Measurements from ENCODE around the gene ZNF600.

The ZNF600 gene

DNA sequence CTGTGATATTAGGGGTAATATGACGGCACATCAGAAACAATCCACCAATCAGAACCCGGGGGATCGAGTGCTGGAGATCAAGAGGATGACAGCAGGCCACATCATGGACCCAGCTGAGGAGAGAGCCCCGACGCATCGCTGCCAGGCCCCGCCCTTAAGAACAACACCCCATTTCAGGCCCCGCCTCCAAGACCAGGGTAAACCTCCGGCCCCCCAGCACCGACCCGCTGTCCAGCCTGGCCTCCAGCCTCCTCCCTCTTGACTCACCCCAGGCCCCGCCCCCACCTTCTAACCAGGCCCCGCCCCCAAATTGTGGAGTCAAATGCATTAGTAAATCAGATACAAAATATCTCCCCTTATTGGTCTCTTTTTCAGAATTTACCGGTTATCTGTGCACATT is 47.0 kb downstream of the ZNF600 start:
- TF ChIP-seq TAF1 (IDR thresholded peaks at IDR 0.05; ENCODE audit: borderline replicate concordance, insufficient read depth, low read length): no peak
- TF ChIP-seq POLR2AphosphoS5 (IDR thresholded peaks at IDR 0.05; ENCODE audit: low read depth, low read length): no peak
- TF ChIP-seq, protein P1, sequence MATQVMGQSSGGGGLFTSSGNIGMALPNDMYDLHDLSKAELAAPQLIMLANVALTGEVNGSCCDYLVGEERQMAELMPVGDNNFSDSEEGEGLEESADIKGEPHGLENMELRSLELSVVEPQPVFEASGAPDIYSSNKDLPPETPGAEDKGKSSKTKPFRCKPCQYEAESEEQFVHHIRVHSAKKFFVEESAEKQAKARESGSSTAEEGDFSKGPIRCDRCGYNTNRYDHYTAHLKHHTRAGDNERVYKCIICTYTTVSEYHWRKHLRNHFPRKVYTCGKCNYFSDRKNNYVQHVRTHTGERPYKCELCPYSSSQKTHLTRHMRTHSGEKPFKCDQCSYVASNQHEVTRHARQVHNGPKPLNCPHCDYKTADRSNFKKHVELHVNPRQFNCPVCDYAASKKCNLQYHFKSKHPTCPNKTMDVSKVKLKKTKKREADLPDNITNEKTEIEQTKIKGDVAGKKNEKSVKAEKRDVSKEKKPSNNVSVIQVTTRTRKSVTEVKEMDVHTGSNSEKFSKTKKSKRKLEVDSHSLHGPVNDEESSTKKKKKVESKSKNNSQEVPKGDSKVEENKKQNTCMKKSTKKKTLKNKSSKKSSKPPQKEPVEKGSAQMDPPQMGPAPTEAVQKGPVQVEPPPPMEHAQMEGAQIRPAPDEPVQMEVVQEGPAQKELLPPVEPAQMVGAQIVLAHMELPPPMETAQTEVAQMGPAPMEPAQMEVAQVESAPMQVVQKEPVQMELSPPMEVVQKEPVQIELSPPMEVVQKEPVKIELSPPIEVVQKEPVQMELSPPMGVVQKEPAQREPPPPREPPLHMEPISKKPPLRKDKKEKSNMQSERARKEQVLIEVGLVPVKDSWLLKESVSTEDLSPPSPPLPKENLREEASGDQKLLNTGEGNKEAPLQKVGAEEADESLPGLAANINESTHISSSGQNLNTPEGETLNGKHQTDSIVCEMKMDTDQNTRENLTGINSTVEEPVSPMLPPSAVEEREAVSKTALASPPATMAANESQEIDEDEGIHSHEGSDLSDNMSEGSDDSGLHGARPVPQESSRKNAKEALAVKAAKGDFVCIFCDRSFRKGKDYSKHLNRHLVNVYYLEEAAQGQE (IDR thresholded peaks at IDR 0.05; ENCODE audit: insufficient read depth in 1 of 2, low read depth in 2 of 2, low read length in 2 of 2): no peak
- TF ChIP-seq FOXP2 (optimal IDR thresholded peaks at IDR 0.05; ENCODE audit: borderline replicate concordance, extremely low read depth, extremely low read length, insufficient read depth): no peak
- no peak for TF ChIP-seq SIN3A (IDR thresholded peaks at IDR 0.05; ENCODE audit: borderline replicate concordance, insufficient read depth, low read length)

DNA sequence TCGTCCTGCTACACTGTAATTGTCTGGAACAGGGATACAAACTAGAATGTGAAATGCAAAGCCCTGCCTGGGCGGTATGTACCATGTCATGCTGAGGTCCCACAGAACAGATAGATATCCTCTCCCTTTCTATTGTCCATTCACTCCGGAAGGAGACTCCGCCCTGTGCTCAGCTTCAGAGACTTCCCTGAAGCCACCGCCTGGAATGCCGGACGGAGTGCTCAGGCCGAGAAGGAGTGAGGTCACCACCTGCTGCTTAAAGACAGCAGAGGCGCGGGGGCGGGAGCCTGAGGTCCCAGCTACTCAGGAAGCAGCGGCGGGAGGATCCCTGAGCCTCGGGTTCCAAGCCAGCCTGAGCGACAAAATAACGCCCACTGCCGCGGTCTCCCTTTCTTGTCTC is 50.9 kb downstream of the ZNF600 start:
- TF ChIP-seq SIN3A (IDR thresholded peaks at IDR 0.05; ENCODE audit: borderline replicate concordance, insufficient read depth, low read length) (no peak), POLR2AphosphoS5 (IDR thresholded peaks at IDR 0.05; ENCODE audit: low read depth, low read length) (no peak), TAF1 (IDR thresholded peaks at IDR 0.05; ENCODE audit: borderline replicate concordance, insufficient read depth, low read length) (no peak), FOXP2 (optimal IDR thresholded peaks at IDR 0.05; ENCODE audit: borderline replicate concordance, extremely low read depth, extremely low read length, insufficient read depth) (no peak)
- TF ChIP-seq, protein P1 (IDR thresholded peaks at IDR 0.05; ENCODE audit: insufficient read depth in 1 of 2, low read depth in 2 of 2, low read length in 2 of 2): no peak

DNA sequence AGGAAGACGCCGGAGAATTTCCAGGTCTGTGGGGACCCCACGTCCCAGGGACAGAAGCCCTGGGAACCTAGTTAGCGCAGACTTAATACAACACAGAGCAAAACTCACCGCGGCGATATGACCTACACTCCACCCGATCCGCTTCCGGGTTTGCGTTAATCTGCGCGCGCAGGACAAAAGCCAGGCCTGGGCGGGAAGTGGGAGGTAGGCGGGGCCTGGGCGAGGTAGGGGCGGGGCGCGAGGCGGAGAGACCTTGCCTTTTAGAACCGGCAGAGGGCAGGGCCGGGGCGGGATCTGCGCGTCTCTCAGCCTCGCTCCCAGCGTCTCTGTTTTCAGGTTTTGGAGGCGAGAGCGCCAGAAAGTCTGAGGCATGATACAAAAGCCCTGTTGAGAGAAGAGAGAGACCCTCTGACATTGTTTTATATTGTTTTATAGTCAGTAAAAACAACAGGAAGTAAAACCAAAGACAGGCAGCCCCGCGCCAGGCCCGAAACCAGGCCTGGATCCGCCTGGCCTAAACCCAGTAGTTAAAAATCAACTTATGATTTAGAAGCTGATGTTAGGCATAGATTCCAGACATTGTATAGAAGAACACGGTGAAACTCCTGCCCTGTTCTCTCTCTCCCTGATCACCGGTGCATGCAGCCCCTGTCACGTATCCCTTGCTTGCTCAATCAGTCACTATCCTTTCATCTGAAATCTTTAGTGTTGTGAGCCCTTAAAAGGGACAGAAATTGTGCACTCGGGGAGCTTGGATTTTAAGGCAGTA is 51.5 kb downstream of the ZNF600 start, which contains the start of gene ZNF611:
TSS of gene ZNF611 (minus strand) at position 152 of the 769 bp plus-strand sequence. CDS start 19,150 bp downstream, outside the sequence.
- peak; percentile 68; the same call in 1 of the 2 replicates for TF ChIP-seq POLR2AphosphoS5 (IDR thresholded peaks at IDR 0.05; ENCODE audit: low read depth, low read length)
- TF ChIP-seq TAF1 (IDR thresholded peaks at IDR 0.05; ENCODE audit: borderline replicate concordance, insufficient read depth, low read length): no peak
- peak; percentile 44; the same call in 1 of the 2 replicates for TF ChIP-seq SIN3A (IDR thresholded peaks at IDR 0.05; ENCODE audit: borderline replicate concordance, insufficient read depth, low read length)
- TF ChIP-seq, protein P1 (IDR thresholded peaks at IDR 0.05; ENCODE audit: insufficient read depth in 1 of 2, low read depth in 2 of 2, low read length in 2 of 2): no peak
- TF ChIP-seq FOXP2 (optimal IDR thresholded peaks at IDR 0.05; ENCODE audit: borderline replicate concordance, extremely low read depth, extremely low read length, insufficient read depth): no peak

DNA sequence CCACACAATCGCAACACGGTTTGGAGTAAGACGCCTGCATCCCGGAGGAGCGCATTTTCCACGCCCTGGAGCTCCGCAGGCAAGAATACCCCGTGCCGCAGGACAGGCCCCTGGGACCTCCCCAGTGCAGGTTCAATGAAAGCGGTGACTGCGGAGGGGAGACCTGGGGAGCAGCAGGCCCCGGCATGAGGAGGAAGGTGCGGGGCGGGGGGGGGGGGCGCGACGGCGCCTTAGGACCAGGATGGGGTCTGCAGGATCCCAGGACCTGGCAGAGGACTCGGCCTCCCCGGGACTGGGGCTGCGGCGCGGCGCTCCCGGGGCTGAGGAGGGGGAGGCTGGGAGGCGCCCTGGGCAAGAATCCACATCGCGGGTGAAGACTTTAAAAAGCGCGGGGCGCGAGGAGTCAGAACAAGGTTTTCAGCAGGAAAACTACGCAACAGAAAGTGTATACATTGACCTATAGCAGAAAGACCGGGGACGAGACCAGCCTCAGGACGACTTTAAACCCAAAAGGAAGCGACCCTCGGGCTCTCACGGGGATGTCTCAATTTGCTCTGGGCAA is 52.2 kb downstream of the ZNF600 start:
- TF ChIP-seq POLR2AphosphoS5 (IDR thresholded peaks at IDR 0.05; ENCODE audit: low read depth, low read length) (no peak), TAF1 (IDR thresholded peaks at IDR 0.05; ENCODE audit: borderline replicate concordance, insufficient read depth, low read length) (no peak), SIN3A (IDR thresholded peaks at IDR 0.05; ENCODE audit: borderline replicate concordance, insufficient read depth, low read length) (no peak), FOXP2 (optimal IDR thresholded peaks at IDR 0.05; ENCODE audit: borderline replicate concordance, extremely low read depth, extremely low read length, insufficient read depth) (no peak)
- TF ChIP-seq, protein P1 (IDR thresholded peaks at IDR 0.05; ENCODE audit: insufficient read depth in 1 of 2, low read depth in 2 of 2, low read length in 2 of 2): no peak
